HG02623 (cell line): Measurements from ENCODE around the gene FOXL2NB.

Experiments
- ATAC-seq: cut with Tn5 transposase; IDR thresholded peaks from one replicate; pipeline ENCODE4 v1.9.1; 2021; ENCODE audit warnings: moderate library complexity; ENCODE audit not compliant: unreplicated experiment

FOXL2NB gene

DNA sequence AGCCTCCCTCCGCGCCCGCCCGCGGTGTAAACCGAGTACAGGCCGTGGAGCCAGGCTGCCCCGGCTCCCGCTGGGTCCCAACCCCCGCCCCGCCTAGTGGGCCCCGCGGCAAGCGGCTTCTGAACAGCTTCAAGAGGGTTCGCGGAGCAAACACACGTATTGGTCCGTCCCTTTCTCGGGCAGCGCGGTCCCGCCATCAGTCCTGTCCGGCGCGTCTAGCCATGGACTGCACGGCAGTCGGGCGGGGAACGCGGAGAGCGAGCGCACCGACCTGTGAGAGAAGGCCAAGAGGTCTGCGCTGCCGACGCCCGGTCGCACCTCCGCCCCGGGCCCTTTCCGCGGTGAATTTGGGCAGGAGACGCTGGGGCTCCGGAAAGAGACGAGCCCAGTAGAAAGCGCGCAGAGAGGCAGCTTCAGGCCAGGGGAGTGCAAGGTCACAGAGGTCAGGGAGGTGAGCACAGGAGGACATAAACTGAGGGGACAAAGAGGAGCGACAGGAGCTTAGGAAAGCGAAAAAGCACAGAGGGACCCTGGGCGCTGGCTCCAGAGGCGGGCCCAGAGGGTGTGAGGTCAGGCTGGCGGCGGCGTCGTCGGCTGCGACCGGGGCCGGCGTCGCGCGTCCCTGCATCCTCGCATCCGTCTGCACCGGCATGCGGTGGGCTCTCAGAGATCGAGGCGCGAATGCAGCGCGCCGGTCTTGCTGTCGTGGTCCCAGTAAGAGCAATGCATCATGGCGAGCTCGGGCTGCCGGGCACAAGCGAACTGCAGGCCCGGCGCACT lies 1.9 kb upstream of the FOXL2NB start:
- no peak for ATAC-seq

DNA sequence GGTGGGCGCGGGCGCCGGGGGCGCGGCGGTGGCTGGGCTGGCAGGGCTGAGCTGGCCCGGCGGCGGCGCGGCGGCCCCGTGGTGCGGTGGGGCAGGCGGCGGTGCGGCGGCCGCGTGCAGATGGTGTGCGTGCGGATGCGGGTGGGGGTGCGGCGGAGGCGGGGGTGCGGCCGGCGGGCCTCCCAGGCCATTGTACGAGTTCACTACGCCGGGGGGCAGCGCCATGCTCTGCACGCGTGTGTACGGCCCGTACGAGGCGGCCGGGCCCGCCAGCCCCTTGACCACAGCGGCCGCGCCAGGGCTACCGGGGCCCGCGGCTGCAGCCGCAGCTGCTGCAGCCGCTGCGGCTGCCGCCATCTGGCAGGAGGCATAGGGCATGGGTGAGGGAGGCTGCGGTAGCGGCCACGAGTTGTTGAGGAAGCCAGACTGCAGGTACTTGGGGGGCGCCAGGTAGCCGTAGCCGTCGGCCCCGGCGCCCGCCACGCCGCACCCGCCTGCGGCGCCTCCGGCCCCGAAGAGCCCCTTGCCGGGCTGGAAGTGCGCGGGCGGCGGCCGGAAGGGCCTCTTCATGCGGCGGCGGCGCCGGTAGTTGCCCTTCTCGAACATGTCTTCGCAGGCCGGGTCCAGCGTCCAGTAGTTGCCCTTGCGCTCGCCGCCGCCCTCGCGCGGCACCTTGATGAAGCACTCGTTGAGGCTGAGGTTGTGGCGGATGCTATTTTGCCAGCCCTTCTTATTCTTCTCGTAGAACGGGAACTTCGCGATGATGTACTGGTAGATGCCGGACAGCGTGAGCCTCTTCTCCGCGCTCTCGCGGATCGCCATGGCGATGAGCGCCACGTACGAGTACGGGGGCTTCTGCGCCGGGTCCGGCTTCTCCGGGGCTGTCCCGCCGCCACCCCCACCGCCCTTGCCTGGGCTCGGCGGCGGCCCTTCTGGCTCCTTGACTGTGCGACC lies 1.0 kb upstream of the FOXL2NB start:
- ATAC-seq, result no peak

DNA sequence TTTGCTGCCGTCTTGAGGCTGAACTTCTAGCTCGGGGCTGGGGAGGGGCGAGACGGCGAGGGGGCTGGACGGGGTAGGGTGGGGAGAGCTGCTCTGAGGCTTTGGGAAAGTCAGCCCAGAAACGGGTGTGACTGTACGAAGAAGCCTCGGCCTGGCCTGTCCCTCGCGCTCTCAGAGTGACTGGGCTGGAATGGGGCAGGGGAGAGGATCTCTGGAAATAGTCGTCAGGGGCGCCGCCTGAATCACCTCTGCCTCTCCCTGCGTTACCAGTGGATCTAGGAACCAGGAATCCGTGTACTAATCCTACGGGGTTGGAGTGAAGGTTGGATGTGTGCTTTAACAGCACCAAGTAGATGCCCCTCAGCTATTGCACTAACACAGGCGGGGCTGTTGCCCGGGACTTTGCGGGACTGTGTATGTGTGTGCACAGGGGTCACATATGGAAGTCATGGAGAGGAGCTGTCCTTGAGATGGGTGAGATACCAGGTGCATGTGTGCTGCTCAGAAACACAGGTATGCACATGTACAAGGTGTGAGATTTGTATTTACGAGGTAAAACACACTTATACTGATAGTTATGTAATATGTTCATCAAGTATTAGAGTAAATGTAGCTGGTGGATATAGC lies 591 bp downstream of the FOXL2NB start:
- no peak for ATAC-seq

DNA sequence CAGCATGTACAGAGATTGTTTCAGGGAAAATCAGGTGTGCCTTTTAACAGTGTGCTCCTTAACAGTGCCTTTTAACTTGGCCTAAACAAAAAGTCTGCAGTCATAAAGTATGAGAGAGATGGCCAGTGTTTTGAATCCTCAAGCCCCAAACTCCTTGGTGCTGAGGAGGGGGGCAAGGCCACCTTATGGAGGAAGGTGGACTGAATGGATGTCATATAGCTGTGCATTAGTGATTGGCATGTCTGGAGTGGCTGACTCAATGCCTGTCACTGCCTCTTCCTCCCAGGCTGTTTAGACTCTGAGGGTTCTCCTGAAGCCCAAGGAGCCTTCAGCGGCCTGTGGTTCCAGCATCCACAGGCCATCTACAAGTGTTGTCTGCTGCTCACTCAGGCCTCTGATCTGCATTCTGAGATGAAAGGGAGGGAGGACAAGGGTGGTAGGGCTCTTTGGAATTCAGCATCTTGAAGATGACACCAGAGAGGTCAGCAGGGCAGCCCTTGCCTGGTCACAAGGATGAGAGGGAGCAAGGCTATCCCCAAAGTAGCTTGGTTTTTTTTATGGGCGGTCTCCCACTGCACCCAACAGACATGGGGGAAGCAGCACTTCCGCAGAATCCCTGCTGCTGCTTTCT lies 1.5 kb downstream of the FOXL2NB start:
- ATAC-seq, result no peak

DNA sequence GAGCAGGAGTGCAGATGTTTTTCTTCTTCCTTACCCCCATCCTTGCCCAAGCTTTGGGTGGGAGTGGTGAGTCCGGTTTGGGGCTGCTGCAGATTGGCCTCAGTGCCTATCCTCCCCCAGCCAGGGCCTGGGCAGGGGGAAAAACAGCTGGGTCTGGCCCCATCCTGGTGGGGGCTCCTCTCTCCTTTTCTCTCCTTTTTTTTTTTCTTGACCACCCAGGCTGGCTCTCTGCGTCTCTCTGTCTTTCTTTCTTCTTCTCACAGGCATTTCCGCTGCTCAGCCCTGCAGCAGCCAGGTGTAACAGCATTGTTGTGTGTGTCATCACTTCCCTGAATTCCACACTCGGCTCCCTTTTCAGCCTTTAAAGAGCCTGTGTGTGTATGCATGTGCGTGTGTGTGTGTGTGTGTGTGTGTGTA lies 2.0 kb downstream of the FOXL2NB start:
- ATAC-seq, result no peak

DNA sequence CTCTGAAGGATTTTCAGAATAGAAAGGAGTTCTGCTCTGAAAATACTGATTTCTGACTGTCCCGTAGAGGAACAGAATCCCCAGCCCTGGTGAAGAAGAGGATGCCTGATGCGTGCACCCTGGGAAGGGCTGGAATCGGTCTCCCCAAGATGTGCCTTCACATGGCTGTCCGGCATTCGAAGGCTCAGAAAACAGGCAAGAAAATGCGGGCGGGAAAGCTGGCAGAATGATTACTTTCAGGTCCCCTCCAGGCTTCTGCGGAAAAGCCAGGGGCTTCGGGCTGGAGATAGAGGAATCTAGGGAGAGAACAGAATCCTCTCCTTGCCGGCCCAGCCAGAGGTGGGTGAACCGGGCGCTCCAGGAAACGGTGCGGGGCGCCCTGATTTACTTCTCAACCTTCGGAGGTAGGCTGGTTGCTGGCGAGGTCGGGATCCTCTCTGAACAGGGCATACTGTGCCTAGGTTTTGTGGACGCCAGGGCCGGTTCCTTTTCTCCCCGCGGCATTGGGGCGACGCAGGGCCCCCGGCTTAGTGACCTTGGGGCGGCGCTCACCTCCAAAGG lies 2.5 kb downstream of the FOXL2NB start:
- ATAC-seq, result no peak

DNA sequence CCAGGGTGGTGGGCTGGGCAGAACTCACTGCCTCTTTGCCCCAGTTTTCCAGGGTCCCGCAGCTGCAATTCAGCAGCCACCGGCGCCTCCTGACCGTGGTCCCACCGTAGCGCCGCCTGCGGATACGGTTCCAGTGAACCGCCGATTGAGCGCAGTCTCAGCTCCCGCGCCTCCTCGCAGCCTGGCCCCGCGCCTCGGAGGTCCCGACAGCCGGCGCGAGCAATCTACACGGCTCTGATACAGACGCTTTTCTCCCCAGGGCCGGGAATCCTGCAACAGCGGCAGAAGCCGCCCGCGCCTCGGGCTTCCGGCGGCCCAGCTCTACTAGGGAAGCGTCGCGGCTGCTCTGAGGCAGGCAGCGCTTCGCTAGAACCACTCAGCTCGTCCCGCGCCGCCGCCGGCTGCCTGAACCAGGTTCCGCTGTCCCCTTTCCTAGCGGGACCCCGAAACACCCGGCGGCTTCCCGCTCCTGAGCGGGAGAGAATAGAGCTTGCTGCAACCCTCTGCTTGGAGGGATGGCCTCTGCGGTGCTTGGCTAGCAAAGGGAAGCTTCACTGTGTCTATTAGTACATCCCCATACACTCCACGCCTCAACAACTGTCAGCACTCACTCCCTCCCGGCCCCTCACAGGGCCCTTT lies 3.1 kb downstream of the FOXL2NB start:
- no peak for ATAC-seq

DNA sequence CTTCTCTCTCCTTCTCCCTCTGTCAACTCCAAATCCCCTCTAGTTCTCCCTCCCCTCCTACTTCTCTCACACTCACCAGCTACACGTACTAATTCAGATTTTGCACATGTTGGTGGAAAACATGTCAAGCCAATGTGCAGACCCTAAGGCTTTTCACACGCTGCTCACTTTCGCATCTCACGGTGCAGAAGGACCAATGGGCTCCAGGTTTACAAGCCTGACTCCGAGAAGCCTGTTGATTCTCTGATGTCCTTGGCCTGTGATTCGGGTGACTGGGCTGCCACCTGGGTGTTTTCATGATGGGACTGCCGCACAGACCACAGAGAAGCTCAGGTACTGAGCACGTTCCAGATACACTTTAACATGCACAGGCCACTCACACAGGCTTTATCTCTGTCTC lies 3.7 kb downstream of the FOXL2NB start:
- ATAC-seq, result no peak

DNA sequence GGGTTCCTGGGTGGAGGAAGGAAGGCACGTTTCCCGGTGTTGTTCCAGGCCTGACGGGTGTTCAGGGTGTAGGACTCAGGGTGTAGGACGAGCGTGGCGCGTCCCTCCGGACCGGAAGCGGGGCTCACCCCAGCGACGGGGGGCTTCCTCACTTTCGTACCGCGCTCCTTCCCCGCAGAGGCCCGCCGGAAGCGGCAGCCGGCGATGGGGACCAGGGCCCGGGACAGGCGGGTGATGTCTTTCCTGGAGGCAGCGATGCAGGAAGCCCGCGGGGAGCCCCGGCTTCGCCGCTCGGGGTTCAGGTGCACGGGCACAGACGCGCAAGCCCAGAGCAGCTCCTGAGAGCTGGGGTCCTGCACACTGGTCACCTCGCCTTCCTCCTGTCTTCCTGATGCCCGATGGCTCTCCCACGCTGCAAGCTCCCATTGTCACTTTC lies 13.4 kb downstream of the FOXL2NB start:
- no peak for ATAC-seq

DNA sequence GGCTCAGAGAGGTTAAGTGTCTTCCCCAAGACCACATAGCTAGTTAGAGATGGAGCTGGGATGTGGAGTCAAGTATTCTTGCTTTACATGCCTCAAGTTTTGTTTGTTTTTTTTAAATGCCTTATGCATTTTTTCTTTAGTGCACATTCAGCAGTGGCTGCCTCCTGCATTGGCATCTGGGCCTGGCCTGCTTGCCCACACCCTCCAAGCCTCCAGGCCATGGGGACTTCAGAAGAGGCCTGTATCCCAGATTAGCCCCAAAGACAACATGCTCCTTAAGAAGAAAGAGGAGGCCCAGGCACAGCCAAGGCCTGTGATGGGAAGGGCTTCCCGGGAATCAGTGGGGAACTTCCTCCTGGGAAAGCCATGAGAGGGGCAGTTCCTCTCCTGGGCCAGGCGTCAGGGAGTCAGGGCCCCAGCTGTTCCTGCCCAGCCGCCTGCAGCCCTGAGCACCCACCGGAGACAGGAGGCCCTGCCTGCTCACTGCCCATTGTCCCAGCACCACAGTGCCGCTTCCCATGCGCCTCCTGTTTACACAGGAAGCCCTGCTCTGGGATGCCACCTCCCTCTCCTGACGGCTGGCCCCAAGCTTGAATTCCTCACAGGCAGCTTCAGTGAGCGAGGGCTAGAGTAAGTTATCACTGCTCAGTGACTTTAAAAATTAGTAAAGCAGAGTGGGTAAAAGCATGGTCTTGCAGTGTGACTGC lies 16.0 kb downstream of the FOXL2NB start:
- ATAC-seq, result no peak

DNA sequence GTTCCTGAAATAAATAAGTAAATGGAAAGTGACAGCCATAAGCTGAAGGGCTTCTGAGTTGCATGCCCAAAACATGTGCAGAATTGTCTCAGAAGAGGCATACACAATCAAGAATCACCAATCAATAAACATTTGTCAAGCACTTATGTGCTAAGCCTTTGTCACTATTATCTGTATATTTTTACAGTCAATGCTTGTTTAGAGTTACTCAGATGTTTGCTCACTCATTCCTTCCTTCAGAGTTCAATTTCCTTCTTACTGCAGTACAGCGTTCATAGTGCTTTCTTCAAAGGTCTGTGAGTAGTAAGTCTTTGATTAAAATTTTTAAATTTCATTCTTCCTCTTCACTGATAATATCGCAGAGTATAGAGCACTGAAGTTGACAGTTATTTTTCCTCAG lies 17.2 kb downstream of the FOXL2NB start:
- no peak for ATAC-seq

DNA sequence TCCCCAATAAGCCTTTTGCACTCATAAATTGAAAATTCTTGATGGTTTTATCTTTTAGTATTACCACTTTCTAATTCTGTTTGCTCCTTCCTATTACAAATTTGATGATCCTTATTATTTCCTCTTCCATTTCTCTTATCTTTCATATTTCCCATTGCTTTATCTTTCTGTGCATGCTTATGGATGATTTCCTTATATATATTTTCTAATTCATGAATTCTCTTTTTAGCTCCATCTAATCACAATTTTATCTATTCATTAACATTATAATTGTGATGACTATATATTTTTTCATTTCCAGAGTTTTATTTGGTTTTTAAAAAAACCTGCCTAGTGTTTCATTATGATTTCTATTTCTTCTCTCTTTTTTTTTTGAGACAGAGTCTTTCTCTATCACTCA lies 17.9 kb downstream of the FOXL2NB start:
- ATAC-seq, result no peak

DNA sequence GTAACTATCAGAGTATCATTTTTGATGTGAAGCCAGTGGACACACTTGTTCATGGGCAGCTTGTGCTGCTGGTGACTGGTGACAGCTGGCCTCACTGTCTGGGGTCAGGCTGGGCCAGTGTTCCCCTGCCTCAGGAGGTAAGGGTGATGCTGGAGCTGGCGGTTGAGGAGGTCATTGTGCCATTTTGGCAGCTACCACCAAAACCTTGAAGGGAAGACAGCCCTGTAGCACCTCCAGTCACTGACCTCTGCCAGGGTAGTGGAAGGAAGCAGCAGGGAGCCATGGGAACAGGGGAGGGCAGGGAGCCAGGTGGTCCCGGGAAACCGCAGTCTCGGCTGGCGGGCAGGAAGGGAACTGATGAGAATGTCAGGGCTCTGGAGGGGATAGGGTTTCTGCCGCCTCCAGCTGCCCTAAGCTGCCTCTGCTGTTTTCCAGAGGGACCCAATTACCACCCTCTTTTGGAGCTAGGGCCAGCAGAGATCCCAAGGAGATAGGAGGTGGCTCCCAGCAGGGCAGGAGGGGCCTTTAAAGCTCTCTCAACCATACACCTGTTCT lies 24.8 kb downstream of the FOXL2NB start:
- no peak for ATAC-seq

DNA sequence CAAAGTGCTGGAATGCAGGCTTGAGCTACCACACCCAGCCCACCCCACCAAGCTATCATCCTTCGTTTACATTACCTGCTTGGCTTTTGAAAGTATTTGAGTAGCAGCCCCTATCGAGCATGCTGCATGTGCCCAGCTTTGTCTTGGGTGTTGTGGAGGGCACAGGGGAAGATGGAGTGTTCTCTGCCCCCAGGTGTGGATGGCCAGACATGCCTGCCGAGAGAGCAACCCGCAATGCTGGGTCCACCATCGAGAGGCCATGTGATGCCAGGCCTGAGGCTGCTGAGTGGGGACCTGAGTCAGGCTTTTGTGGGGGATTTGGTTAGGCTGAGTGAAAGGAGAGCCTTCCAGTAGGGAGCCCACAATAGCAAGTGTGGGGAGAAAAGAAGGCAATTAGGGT lies 25.9 kb downstream of the FOXL2NB start:
- ATAC-seq, result no peak

DNA sequence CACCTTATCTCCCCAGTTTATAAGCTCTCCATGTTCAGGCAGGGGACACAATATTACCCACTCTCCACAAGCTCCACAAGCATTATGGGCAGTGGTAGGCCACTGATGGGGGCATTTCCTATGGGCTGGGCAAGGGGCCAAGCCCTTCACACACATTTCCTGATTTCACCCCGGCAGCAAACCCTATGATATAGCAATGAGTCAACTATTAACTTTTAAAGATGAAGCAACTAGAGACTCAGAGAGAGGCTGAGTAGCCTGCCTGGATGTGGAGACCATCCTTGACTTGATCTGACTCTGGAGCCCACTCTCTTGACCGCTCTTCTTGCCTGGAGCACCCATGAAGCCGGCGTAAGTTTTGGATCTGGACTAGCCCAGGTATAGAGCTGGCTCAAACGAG lies 27.4 kb downstream of the FOXL2NB start:
- ATAC-seq, result no peak

DNA sequence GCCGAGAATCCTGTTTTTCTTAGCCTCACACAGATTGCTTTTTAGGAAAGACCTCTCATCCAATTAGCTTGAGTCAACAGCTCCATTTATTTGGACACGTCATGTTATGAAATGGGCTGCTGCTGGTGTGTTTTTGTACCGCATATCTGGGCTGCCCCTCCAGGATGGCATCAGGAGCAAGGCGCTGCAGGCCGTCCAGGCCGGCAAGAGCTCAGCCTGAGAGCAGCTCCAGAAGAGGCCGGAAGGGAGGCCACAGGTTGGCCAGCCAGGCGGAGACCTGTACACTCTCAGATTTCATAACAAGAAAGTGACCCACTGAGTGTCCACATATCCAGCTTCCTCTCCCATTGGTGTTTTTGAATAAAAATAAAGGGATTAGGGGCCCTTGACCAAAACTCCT lies 28.3 kb downstream of the FOXL2NB start:
- ATAC-seq, result no peak

DNA sequence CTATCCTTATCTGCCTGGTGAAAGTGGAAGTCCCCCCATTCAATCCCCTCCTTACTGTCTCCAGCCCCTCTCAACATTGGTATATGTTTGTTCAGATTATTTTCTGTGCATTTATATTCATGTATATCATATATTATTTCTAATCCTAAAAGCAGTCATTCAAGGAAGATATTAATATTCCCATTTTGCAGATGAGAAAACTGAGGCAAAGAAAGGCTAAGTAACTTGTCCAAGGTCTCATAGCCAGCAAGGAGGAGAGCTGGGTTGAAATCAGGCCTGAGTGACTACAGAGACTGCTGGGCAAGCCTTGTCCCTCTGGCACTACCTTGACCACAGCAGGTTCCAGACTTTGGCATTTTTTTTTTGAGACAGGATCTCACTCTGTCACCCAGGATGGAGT lies 29.0 kb downstream of the FOXL2NB start:
- no peak for ATAC-seq

DNA sequence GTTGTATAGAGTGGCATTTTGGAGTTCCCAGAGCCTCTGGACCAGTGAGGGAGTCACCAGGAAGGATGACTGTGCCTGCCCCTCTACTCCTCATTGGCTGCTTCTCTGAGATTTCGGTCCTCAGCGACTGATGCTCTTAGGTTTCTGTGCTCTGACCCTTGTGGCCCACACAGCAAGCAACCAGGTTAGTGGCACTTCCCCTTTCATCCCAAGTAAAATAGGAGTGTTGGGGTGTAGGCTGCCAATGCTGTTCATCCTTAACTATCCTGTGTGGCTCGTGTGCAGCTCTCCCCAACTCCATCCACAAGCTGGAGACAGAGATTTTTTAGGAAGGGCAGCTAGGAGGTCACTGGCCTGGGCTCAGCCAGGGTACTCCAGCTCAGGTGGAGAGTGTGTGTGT lies 37.8 kb downstream of the FOXL2NB start:
- no peak for ATAC-seq

DNA sequence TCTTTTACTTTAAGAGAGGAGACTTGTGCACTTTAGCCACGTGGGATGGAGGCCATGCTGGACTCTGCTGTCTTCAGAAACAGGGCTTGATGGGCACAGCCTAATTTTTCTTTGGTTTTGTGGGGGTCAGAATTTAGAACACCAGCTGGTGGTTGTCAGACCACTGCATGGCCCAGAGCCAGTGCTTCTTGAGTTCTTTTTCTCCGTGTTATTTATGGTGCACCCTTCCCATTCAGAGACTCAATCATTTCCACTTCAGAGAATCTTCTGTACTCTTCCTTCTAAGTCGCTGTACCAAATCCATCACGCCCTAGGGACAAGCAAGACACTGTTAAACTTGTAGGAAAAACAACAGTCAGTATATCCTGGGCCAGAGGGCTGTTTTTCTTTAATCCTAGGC lies 38.9 kb downstream of the FOXL2NB start:
- no peak for ATAC-seq
